Islet of Langerhans (tissue), 1 donor: Measurements from ENCODE around the gene PCCB.
"Not testable (repeated sequence)": the region's sequence is repeated elsewhere in the genome, so short reads cannot be mapped to it uniquely, and the experiment has no call there.

ENCODE experiments used
- FAIRE-seq: peaks from one replicate; lab custom pipeline; 2011; peaks lifted over from hg19 to GRCh38; lab: Jason Lieb, UNC

PCCB gene

DNA sequence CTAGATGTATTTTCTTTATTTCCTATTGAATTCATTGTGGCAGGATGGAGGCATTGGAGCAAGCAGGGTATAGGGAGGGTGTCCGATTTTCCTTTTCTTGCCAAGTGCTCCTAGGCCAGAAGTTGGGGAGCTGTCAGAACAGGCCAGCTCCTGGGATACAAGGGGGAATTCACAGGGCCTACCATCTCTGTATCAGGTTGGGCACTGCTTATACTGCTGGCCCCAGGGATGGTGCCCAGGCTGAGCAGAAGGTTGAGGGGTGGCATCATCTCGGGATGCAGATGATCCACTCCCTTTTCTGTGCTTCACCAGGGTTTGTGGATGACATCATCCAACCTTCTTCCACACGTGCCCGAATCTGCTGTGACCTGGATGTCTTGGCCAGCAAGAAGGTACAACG lies 79.5 kb downstream of the PCCB start:
- FAIRE-seq, result no peak

DNA sequence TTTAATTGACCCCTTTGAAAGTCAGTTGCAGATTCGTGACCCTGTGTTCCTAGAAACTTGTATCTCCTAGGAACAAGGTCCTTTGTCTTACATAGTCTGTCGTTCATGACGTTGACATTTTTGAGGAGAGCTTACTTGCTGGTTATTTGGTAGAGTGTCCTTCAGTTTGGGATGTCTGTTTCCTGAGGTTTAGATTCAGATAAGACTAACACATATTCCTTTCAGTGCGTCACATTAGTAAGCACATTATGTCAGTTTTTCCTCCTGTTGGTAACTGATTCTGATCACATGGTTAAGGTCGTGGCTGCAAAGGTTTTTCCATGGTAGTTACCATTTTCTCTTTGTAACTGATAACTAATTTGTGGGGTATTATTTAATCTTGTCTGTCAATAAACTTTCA lies 80.8 kb downstream of the PCCB start:
- FAIRE-seq, result no peak

DNA sequence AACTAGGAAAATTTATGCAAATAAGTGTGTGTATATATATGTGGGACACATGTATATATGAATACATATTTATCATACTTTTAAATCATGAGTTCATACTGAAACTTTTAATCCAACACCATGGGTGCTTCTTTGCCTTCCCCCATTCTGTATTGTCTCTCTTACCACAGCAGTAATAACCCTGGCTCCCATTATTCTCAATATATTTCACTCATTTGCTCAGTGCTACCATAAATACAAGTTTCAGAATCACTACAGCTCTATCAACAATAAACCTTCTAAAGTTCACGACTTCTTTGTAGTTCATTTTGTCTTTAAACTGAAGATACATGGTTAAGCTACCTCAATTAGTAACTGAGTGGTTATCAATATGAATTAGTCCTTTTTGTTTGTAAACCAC lies 82.2 kb downstream of the PCCB start:
- no peak for FAIRE-seq

DNA sequence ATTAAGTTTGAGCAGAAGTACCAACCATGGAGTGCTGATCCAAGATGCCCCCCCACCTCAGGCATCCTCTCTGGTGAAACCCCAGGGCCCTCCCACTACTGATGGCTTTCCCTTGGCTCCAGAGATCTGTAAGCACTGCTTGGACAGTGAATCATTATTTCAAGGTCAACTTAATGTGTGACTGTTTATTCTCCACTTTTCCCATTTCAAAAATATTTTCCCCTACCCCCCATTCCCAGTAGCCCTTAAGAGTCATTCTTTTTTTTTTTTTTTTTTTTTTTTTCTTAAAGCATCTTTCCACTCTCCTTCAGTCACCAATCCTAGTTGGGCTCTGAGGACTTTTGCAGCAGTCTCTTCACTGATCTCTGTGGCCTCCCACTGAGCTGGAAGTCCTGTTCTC lies 82.6 kb downstream of the PCCB start:
- FAIRE-seq, result no peak

DNA sequence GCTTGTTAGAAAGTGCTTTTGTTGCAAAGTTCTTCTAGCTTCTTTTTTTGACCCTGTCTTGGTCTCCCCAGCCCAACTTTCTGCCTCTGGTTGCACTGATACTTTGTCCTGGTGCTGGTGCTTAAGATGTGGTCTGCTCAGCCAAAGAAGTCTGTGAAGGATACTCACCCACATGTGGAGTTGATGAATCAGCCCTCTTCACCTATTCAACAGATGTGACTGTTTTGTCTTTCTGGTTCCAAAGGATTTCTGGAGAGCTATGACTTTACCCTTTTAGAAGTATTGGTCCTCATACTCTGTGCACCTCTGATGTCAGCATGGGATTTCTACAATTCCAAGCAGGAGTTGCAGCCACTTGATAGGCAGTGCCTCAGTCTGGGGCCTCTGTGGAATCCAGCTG lies 84.1 kb downstream of the PCCB start:
- no peak for FAIRE-seq

DNA sequence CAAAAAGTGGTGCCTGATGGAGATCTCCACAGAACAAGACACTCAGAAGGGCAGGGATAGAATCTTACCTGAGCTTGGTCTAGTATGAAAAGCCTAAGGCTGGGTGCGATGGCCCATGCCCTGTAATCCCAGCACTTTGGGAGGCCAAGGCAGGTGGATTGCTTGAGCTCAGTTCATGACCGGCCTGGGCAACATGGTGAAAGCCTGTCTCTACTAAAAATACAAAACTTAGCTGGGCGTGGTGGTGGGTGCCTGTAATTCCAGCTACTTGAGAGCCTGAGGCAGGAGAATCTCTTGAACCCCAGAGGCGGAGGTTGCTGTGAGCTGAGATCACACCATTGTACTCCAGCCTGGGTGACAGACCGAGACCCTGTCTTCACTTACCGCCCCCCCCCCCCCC lies 84.6 kb downstream of the PCCB start:
- not testable (repeated sequence) for FAIRE-seq

DNA sequence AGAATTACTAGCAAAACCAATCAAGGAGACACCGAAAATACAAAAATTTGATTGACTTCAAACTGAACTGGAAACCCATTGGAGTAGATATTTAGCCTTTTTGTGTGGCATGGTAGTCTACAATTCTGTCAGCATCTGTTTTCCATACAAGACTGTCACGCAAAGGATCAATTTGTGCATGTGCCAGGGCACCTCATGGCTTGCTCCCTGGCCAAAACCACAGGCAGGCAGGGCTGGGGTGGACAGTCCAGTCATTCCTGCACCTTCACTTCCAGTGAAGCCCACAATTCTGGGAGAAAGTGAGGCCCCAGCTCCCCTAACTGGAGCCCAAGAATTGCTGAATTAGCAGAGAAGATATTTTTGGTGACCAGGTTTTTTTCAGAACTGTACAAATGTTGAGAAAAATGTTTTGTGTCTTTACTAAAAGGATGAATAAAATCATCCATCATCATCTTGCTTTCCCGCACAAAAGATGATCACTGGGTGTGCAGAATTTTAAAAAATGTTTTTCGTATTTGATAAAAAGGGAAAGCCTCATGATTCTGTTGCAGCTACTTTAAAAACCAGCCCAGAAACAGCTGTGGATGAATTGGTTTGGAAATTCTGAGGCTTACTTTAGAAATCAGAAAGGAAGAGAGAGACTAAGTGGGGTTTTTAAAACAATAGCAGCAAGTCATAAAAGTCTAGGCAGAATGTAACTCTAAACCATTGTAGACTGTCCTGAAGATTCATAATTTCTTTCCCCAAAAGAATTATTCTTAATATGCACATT lies 86.4 kb downstream of the PCCB start:
- FAIRE-seq, result no peak

DNA sequence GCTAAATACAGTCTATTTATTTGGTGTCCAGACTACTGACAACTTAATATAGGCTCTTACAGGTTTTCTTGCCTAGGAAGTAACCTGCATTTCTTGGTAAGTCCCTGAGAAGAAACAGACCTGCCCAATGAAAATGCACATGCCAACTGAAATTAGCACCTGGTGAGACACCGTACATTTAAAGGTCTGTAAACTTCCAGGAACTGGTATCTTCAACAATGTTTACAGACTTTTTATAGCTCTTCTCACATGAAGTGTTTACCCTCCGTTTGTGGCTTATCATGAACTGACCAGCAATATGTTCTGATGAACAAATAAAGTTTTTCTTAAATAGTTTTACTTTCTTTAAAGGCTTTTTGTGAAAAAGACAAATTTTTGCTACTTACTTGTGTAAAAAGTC lies 93.3 kb downstream of the PCCB start:
- peak; percentile 86 for FAIRE-seq

DNA sequence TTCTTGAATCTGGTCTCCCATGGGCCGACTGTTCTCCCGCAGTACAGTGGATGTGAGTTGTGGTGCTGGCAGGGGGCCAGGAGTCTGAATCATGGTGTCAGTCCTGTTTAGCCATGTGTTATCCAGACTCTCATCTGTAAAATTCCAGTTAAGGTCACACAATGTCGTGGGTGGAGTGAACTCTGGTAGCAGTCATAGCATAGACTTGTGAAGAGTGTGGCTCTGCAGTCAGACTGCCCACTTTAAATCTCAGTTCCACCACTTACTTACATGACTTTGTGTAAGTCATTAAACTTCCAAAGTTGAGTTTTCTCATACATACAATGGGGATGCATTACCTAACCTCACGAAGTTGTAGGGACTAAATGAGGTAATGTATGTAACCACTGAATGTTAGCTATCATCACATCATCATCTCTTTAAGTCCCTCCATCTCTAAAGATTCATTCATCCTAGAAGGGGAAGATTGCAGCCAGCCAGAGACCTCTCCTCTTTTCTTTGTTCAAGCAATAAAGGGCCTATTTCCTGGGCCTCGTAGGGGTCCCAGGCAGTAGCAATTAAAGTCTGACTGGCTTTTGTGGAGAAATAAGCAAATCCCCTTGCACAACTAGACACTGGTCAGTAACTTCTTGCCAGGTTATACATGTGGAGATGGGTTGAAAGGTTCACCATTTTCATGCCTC lies 93.9 kb downstream of the PCCB start:
- FAIRE-seq, result no peak

DNA sequence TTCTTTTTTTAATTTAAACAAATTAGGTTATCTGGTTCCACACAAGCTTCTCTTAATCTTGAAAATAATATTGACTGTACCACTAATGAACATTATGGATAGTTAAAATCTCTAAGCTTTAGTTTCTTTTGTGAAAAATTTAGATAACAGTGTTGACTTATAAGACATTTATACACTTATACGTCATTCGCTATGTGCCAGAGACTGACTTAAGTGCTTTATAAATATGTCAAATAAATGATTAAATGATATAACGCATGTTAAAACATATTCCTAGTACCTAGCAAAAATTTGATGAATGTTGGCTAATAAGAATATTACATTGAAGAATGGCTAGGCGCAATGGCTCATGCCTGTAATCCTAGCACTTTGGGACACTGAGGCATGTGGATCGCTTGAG lies 96.3 kb downstream of the PCCB start:
- no peak for FAIRE-seq

DNA sequence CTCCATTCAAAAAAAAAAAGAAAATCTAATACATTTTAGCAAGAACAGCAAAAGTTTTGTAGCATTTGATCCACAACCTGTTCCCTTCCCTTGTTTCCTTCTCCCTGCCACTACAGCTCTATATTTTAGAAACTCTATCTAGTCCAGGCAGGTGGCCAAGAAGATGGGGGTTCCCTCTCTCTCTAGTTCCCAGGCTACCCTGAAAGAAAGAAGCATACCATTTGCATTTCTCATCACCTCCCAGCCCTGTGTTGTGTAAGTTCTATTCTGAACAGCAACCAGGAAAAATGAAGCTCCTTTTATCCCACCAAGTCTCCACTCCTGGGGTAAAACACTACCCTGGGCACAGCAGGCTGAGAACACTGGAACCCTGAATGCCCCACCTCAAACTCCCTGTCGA lies 100.0 kb downstream of the PCCB start:
- FAIRE-seq, result no peak

DNA sequence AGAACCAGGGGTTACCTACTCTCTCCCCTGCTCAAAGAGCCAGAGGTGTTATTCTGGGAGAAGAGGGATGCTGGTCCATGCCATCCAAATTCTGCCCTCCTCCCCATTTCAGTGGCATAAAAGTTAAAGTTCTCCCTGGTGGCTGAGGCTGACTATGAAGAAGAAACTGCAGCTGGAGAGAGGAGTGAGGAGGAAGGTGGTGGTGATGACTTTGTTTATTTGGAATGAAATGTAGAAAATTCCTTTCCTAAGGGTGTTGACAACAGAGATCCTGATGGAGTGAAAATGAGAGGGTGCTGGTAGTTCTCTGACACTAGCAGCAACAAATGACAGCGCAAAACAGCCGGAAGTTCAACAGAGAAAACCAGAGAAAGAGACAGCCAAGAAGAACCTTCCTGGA lies 100.4 kb downstream of the PCCB start:
- no peak for FAIRE-seq

DNA sequence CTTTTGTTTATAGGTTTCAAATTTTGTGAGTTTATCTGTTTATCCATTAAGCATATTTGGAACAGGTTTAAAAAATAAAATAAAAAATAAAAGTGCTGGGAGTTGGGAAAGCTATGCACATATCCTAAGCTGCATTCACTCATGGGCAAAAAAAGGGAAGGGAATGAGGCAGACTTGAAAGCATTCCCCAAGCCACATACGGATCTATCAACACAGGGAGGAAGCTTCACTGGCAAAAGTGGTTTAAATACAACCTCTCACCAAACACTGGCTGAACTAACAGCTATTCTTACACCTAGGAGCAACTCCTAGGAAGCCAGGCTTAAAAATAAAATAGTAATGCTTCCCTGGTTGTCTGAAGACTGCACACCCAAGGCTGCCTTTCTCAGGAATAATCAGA lies 101.2 kb downstream of the PCCB start:
- no peak for FAIRE-seq

DNA sequence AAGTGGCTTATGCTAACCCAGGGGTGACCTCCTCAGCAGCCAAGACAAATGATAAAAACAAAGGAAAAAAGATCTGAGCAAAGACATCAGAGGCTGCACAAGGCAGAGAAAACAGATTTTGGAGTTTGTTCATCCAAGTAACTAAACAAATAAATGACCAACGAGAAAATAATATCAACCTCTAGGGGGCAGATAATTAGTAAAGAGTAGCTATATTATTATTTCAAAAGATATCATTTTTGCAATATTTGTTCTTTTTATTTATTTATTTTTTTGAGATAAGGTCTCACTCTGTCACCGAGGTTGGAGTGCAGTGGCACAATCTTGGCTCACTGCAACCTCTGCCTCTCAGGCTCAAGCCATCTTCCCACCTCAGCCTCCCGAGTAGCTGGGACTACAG lies 101.8 kb downstream of the PCCB start:
- FAIRE-seq, result no peak

DNA sequence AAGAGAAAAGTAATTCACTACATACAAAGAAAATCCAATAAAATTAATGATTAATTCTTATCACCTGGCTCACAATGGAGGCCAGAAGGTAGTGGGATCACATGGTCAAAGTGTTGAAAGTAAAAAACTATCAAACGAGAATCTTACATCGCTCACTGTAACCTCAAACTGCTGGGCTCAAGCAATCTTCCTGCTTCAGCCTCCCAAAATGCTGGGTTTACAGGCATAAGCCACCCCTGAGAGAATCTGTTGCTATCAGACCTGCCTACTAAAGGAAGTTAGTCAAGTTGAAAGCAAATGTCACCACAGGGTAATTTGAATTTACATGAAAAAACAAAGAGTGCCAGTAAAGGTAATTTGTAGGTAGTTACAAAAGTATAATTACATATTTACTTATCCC lies 103.3 kb downstream of the PCCB start:
- no peak for FAIRE-seq

DNA sequence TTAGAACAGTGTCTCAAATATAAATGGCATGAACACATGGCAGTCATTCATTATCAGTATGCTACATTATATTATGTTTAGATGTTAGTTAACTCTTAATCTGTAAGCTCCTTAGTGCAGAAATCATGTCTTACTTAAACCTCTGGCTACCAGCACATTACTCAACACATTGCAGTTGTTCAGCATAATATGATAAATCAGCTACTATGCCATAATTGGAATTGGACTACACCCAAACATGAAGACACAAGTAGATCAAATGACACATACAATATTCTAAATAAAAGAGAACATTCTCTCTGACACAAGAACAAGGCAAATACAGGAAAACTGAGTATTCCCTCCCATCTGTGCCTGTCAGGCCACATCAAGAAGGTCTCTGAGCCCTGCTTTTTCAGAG lies 116.1 kb downstream of the PCCB start:
- no peak for FAIRE-seq

DNA sequence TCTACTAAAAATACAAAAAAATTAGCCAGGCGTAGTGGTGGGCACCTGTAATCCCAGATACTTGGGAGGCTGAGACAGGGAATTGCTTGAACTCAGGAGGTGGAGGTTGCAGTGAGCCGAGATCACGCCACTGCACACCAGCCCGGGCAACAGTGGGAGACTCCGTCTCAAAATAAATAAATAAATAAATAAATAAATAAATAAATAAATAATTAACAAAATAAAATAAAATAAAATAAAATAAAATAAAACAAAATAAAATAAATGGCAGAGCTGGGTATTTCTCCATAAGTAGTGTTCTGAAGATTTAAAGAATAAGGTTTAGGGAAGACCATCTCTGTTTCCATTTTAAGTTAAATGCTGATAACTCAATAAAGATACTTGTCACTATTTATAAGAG lies 125.7 kb downstream of the PCCB start:
- not testable (repeated sequence) for FAIRE-seq

DNA sequence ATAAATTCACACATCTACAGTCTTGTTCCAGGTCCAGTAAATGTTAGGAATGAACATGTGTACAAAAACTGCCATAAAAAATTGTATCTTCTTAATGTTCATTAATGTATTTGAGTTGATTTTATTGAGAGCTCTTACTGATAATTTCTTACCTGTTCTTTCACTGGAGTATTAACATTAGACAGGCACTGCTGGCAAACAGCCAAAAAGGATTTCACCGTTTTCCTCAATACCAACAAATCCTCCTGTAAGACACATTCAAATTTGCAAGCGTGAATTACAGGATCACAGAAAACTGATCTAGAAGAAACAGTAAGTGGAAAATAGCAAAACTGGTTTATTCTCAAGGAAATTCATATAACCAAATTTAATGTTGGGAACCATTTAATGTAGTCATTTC lies 127.4 kb downstream of the PCCB start:
- FAIRE-seq, result peak; percentile 27

DNA sequence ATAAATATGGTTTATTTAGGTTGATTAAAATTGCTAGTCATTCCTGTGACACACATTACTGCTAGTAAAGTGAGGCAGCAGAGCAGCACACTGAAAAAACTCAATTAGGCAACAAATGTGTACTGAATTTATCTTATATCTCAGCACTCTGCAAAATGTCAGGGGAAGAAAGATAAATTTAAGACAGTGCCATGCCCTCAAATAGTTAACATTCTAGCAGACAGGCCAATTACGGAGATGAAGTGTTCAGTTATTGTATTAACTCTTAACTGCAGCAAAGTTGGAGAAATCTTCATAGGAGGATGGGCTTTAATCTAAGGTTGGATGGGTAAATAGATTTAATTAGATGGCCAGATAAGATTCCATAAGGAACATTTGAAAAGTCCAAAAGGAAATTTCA lies 127.9 kb downstream of the PCCB start:
- no peak for FAIRE-seq
